ENCODE results near the gene BCKDHB.

BCKDHB gene

DNA sequence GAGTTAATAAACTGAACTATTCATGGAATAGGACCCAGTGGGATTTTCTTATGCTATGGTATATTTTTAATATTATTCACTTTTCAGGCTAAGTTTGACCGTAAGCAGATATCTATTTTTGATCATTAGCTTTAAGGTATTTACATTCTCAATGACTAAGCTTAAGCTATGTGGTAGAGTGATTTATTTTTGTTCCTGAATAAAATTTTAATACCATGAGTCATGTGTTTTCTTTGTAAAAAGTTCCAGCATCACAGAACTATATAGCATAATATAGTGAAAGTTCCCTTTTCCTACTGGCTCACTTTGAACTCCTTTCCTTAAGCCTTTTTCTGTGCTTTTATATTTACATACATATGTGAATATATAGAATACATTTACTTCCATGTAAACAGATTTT, 75.8 kb downstream of the BCKDHB start:
- H3K4me3 ChIP-seq (ENCODE audit: low read depth, low read length): no peak overlapping the region
- TF ChIP-seq, protein P1, sequence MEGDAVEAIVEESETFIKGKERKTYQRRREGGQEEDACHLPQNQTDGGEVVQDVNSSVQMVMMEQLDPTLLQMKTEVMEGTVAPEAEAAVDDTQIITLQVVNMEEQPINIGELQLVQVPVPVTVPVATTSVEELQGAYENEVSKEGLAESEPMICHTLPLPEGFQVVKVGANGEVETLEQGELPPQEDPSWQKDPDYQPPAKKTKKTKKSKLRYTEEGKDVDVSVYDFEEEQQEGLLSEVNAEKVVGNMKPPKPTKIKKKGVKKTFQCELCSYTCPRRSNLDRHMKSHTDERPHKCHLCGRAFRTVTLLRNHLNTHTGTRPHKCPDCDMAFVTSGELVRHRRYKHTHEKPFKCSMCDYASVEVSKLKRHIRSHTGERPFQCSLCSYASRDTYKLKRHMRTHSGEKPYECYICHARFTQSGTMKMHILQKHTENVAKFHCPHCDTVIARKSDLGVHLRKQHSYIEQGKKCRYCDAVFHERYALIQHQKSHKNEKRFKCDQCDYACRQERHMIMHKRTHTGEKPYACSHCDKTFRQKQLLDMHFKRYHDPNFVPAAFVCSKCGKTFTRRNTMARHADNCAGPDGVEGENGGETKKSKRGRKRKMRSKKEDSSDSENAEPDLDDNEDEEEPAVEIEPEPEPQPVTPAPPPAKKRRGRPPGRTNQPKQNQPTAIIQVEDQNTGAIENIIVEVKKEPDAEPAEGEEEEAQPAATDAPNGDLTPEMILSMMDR (IDR thresholded peaks at IDR 0.05; ENCODE audit: borderline replicate concordance, insufficient read depth, low read depth, low read length): no peak

- TF ChIP-seq, protein P1 (IDR thresholded peaks at IDR 0.05; ENCODE audit: borderline replicate concordance, insufficient read depth, low read depth, low read length): no peak
- no peak overlapping the region for H3K4me3 ChIP-seq (ENCODE audit: low read depth, low read length)
These were observed 76.7 kb downstream of the BCKDHB start for GRCh38 chr6:80183019-80183795.

DNA sequence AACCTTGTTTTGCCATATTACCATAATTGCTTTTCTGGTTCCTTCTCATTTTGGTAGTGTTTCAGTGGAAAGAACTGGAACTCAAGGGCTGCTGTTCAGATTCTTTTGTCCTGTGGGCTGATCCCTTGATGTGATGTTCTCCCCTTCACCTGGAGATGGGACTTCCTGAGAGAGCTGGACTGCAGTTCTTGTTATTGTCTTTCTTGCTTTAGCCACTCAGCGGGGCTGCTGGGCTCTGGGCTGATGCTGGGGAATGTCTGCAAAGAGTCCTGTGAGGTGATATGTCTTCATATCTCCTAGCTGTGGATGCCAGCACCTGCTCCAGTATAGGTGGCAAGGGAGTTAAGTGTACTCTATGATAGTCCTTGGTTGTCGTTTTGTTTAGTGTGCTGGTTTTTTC, 79.0 kb downstream of the BCKDHB start:
- H3K4me3 ChIP-seq (ENCODE audit: low read depth, low read length): no peak overlapping the region
- TF ChIP-seq, protein P1 (IDR thresholded peaks at IDR 0.05; ENCODE audit: borderline replicate concordance, insufficient read depth, low read depth, low read length): no peak

- no peak overlapping the region for H3K4me3 ChIP-seq (ENCODE audit: low read depth, low read length)
- TF ChIP-seq, protein P1 (IDR thresholded peaks at IDR 0.05; ENCODE audit: borderline replicate concordance, insufficient read depth, low read depth, low read length): no peak
These were observed 79.6 kb downstream of the BCKDHB start for GRCh38 chr6:80186082-80186481.

DNA sequence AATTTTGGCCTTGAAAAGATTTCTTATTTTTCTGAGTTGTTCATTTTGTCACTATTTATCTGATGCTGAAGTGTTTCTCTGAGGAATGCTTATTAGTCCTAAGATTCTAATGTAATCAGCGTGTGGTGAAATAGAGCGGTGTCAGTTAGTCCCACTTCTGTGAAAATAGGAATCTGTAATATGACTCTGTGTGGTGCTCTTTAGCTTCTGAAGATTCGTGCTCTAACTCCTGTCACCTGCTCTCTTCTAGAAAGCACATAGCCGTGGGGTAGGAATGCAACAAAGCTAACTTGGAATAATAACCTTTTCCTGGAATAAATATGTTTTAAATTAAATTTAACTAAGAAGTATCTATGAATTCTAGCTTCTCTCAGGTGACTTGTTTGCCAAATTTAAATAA, 90.4 kb downstream of the BCKDHB start:
- TF ChIP-seq, protein P1 (IDR thresholded peaks at IDR 0.05; ENCODE audit: borderline replicate concordance, insufficient read depth, low read depth, low read length): no peak
- no peak overlapping the region for H3K4me3 ChIP-seq (ENCODE audit: low read depth, low read length)

DNA sequence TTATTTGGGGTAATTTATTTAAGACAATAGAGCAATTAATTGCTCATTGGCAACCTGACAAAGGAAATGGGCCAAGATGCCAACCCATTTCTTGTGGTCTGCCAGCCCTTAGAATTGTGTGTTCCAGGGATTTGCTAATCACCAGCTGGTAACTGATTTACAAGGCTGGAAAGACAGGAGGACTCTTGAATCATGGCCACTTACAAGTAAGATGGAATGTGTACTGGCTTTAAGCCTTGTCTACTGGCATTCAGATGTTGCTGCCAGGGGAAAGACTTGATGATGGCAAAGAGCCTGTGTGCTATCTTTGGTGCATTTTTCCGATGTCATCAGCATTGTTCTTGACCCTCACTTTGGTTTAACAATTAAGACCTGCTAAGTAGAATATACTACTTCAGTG, 91.0 kb downstream of the BCKDHB start:
- TF ChIP-seq, protein P1 (IDR thresholded peaks at IDR 0.05; ENCODE audit: borderline replicate concordance, insufficient read depth, low read depth, low read length): no peak
- no peak overlapping the region for H3K4me3 ChIP-seq (ENCODE audit: low read depth, low read length)

DNA sequence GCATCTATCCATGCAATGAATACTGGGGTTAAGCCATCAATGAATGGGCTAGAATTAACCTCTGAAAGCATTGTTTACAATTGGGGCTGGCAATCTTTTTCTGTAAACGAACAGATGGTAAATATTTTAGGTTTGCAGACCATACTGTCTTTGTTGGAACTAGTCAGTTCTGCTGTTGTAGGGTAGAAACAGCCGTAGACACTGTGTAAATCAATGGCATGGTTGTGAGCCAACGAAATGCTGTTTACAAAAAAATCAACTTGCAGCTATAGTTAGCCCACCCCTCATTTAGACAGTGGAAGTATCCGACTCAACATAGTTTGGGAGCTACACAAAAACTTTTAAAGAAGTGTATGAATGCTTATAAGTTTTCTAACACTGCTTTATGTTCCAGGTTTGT, 91.5 kb downstream of the BCKDHB start:
- TF ChIP-seq, protein P1 (IDR thresholded peaks at IDR 0.05; ENCODE audit: borderline replicate concordance, insufficient read depth, low read depth, low read length): no peak

More for the DNA sequence above, 91.5 kb downstream of the BCKDHB start:
- no peak overlapping the region for H3K4me3 ChIP-seq (ENCODE audit: low read depth, low read length)

Data from GM12875 (cell line).